Neural progenitor cell (in vitro differentiated cells): ENCODE data around the gene INKA1. TPM values are rescaled to one million over a fixed set of nuclear protein-coding genes. Genes with fewer than 3 reads are reported as not detected.
"Not testable (repeated sequence)": the region's sequence is repeated elsewhere in the genome, so short reads cannot be mapped to it uniquely, and the experiment has no call there.

Source experiments
- DNase-seq: peaks from one replicate; pipeline ENCODE4 v3.0.0-alpha.2; 2016; ENCODE audit warnings: low spot score
- H2AFZ ChIP-seq: fragments of 200-600 bp; sonication (generic); replicated peaks from 2 replicates; pipeline ENCODE4 v1.6.1; 2016; ENCODE audit warnings: antibody characterized with exemption
- H3F3A ChIP-seq: fragments of 200-600 bp; sonication (generic); 2 replicates; pipeline ENCODE4 v1.6.1; 2016; ENCODE audit warnings: antibody characterized with exemption, low read depth
- H3K27ac ChIP-seq: fragments of 200-600 bp; sonication (generic); 2 replicates; pipeline ENCODE4 v1.5.1; 2016; ENCODE audit warnings: mild to moderate bottlenecking
- H3K27me3 ChIP-seq: fragments of 200-600 bp; sonication (generic); 2 replicates; pipeline ENCODE4 v1.6.1; 2016; ENCODE audit warnings: mild to moderate bottlenecking, moderate library complexity
- H3K36me3 ChIP-seq: fragments of 200-600 bp; sonication (generic); 2 replicates; pipeline ENCODE4 v1.5.1; 2016
- H3K4me1 ChIP-seq: fragments of 200-600 bp; sonication (generic); 2 replicates; pipeline ENCODE4 v1.6.1; 2016; ENCODE audit warnings: mixed run types
- H3K4me2 ChIP-seq: fragments of 200-600 bp; sonication (generic); 2 replicates; pipeline ENCODE4 v1.6.1; 2016
- H3K4me3 ChIP-seq: fragments of 200-600 bp; sonication (generic); 2 replicates; pipeline ENCODE4 v1.5.1; 2016
- H3K79me2 ChIP-seq: fragments of 200-600 bp; sonication (generic); 2 replicates; pipeline ENCODE4 v1.6.1; 2016; ENCODE audit warnings: low read depth
- H3K9ac ChIP-seq: fragments of 200-600 bp; sonication (generic); 2 replicates; pipeline ENCODE4 v1.6.1; 2016
- H3K9me3 ChIP-seq: fragments of 200-600 bp; sonication (generic); 2 replicates; pipeline ENCODE4 v1.5.1; 2016; ENCODE audit warnings: low read depth
- H4K20me1 ChIP-seq: fragments of 200-600 bp; sonication (generic); 2 replicates; pipeline ENCODE4 v1.6.1; 2016; ENCODE audit warnings: low read depth
- H3K27ac Mint-ChIP-seq: 3 replicates; pipeline ENCODE4 v1.8.0; 2021; ENCODE audit warnings: mixed read lengths
- H3K27me3 Mint-ChIP-seq: 2 replicates; pipeline ENCODE4 v1.8.0; 2022; ENCODE audit warnings: low read depth, mild to moderate bottlenecking, inconsistent platforms, moderate library complexity, mixed read lengths; ENCODE audit not compliant: insufficient read depth
- H3K36me3 Mint-ChIP-seq: 3 replicates; pipeline ENCODE4 v1.8.0; 2021; ENCODE audit warnings: mixed read lengths
- H3K4me1 Mint-ChIP-seq: 3 replicates; pipeline ENCODE4 v1.8.0; 2021; ENCODE audit warnings: mixed read lengths
- H3K4me3 Mint-ChIP-seq: 3 replicates; pipeline ENCODE4 v1.8.0; 2021; ENCODE audit warnings: mild to moderate bottlenecking, moderate library complexity, mixed read lengths
- H3K9me3 Mint-ChIP-seq: 3 replicates; pipeline ENCODE4 v1.8.0; 2020; ENCODE audit warnings: mixed read lengths
- CTCF ChIP-seq: fragments of 200-600 bp; sonication (generic); IDR thresholded peaks from 2 replicates; pipeline ENCODE4 v1.5.1; 2017; ENCODE audit warnings: antibody characterized with exemption, mild to moderate bottlenecking
- EZH2 ChIP-seq: fragments of 200-600 bp; sonication (generic); IDR thresholded peaks from 2 replicates; pipeline ENCODE4 v1.6.1; 2017; ENCODE audit warnings: antibody characterized with exemption, mild to moderate bottlenecking, moderate library complexity
- EZH2phosphoT487 ChIP-seq: fragments of 200-600 bp; sonication (generic); IDR thresholded peaks from 2 replicates; pipeline ENCODE4 v1.6.1; 2017; ENCODE audit warnings: antibody characterized with exemption
- total RNA-seq: library from RNA; depleted of rRNA; stranded (reverse); fragments of >200 nt; gene quantifications from 2 replicates; pipeline ENCODE4 v1.2.3, GENCODE V29; 2015; ENCODE audit warnings: low replicate concordance

Gene INKA1
- total RNA-seq, 1 donor from 2014 or later: not detected

- H3K4me3 ChIP-seq: no peak overlapping the region
- no peak overlapping the region for H2AFZ ChIP-seq
- Mint-ChIP-seq H3K4me3 (no peak overlapping the region), H3K9me3 (no peaks in the 10 kb centered on the region), H3K27me3 (peaks cover 7% of the 10 kb centered on the region), H3K27ac (no peak overlapping the region), H3K4me1 (peaks cover 15% of the 10 kb centered on the region), H3K36me3 (no peaks in the 10 kb centered on the region)
- H3K9me3 ChIP-seq: no peaks in the 10 kb centered on the region
- peaks cover 9% of the 10 kb centered on the region for H3F3A ChIP-seq
- no peak overlapping the region for H3K9ac ChIP-seq
- TF ChIP-seq CTCF: no peak
- no peak for TF ChIP-seq EZH2
- TF ChIP-seq EZH2phosphoT487: no peak
- no peak overlapping the region for H3K4me2 ChIP-seq
- no peaks in the 10 kb centered on the region for H3K36me3 ChIP-seq
- DNase-seq: no peak
- H3K27ac ChIP-seq: no peak overlapping the region
- H3K79me2 ChIP-seq: no peaks in the 10 kb centered on the region
- H4K20me1 ChIP-seq: peaks cover 3% of the 10 kb centered on the region
- H3K27me3 ChIP-seq: peaks cover 24% of the 10 kb centered on the region
- H3K4me1 ChIP-seq: peaks cover 15% of the 10 kb centered on the region
These were observed 4.5 kb downstream of the INKA1 start for GRCh38 chr3:49807431-49808114.

GRCh38 chr3:49812916-49813496, 9.9 kb downstream of the INKA1 start:
- no peaks in the 10 kb centered on the region for H3K9me3 ChIP-seq
- H3K79me2 ChIP-seq: no peaks in the 10 kb centered on the region
- H3K27me3 ChIP-seq: no peaks in the 10 kb centered on the region
- no peaks in the 10 kb centered on the region for H3K36me3 Mint-ChIP-seq
- H3K4me2 ChIP-seq: no peak overlapping the region
- no peaks in the 10 kb centered on the region for H3F3A ChIP-seq
- no peak overlapping the region for H2AFZ ChIP-seq
- no peak overlapping the region for H3K4me3 ChIP-seq
- no peak overlapping the region for H3K27ac ChIP-seq
- H3K4me1 ChIP-seq: no peaks in the 10 kb centered on the region
- no peaks in the 10 kb centered on the region for H3K36me3 ChIP-seq
- no peak overlapping the region for H3K9ac ChIP-seq
- no peaks in the 10 kb centered on the region for H3K9me3 Mint-ChIP-seq
- no peak overlapping the region for H3K4me3 Mint-ChIP-seq
- H3K27me3 Mint-ChIP-seq: peaks cover 8% of the 10 kb centered on the region
- TF ChIP-seq EZH2 (no peak), EZH2phosphoT487 (no peak), CTCF (no peak)
- no peak for DNase-seq
- no peak overlapping the region for H3K27ac Mint-ChIP-seq
- H3K4me1 Mint-ChIP-seq: no peaks in the 10 kb centered on the region
- no peaks in the 10 kb centered on the region for H4K20me1 ChIP-seq

GRCh38 chr3:49813497-49814174, 10.6 kb downstream of the INKA1 start, which contains the start of gene UBA7:
Gene UBA7 (minus strand): TSS chr3:49813953. CDS start chr3:49813787, 166 bp downstream.
- Mint-ChIP-seq H3K4me1 (no peaks in the 10 kb centered on the region), H3K4me3 (no peak within 1 kb of the TSS), H3K27me3 (peaks cover 8% of the 10 kb centered on the region), H3K9me3 (no peaks in the 10 kb centered on the region), H3K36me3 (no peaks in the 10 kb centered on the region), H3K27ac (no peak within 1 kb of the TSS)
- no peaks in the 10 kb centered on the region for H3K27me3 ChIP-seq
- no peaks in the 10 kb centered on the region for H3K9me3 ChIP-seq
- H3K4me3 ChIP-seq: no peak within 1 kb of the TSS
- no peaks in the 10 kb centered on the region for H3K36me3 ChIP-seq
- H3K4me2 ChIP-seq: no peak within 1 kb of the TSS
- H3K27ac ChIP-seq: no peak within 1 kb of the TSS
- H2AFZ ChIP-seq: no peak within 1 kb of the TSS
- no peak for TF ChIP-seq EZH2phosphoT487
- TF ChIP-seq CTCF: no peak
- TF ChIP-seq EZH2: no peak
- H3F3A ChIP-seq: no peaks in the 10 kb centered on the region
- no peaks in the 10 kb centered on the region for H3K4me1 ChIP-seq
- no peak within 1 kb of the TSS for H3K9ac ChIP-seq
- no peaks in the 10 kb centered on the region for H4K20me1 ChIP-seq
- H3K79me2 ChIP-seq: no peaks in the 10 kb centered on the region
- no peak for DNase-seq

DNA sequence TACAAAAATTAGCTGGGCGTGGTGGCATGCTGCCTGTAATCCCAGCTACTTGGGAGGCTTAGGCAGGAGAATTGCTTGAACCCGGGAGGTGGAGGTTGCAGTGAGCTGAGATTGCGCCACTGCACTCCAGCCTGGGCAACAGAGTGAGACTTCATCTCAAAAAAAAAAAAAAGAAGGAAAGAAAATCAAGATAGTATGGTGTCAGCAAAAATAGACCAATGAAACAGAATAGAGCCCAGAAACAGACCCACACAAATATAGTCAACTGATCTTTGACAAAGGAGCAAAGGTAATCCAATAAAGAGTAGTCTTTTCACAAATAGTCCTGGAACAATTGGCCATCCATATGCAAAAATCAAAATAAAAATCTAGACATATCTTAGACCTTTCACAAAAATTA, 20.1 kb downstream of the INKA1 start:
- H3K36me3 Mint-ChIP-seq, H3K36me3 ChIP-seq, H3K4me3 ChIP-seq, H3K4me1 ChIP-seq, H3K27ac Mint-ChIP-seq, H3K4me1 Mint-ChIP-seq, H3F3A ChIP-seq, H2AFZ ChIP-seq, H3K9ac ChIP-seq, H3K79me2 ChIP-seq, H3K27me3 ChIP-seq, H3K4me2 ChIP-seq, H3K9me3 ChIP-seq, H3K27ac ChIP-seq, H3K9me3 Mint-ChIP-seq, H4K20me1 ChIP-seq, DNase-seq, H3K4me3 Mint-ChIP-seq, H3K27me3 Mint-ChIP-seq: not testable (repeated sequence)
